HG02798 (cell line): ENCODE data around the gene CTSA.
A peak's percentile ranks its signal among the peaks of the same experiment; 100 is the strongest.

Experiments used
- ATAC-seq: cut with Tn5 transposase; IDR thresholded peaks from one replicate; pipeline ENCODE4 v1.9.1; 2021; ENCODE audit warnings: mild to moderate bottlenecking; ENCODE audit not compliant: unreplicated experiment, poor library complexity

Gene CTSA

DNA sequence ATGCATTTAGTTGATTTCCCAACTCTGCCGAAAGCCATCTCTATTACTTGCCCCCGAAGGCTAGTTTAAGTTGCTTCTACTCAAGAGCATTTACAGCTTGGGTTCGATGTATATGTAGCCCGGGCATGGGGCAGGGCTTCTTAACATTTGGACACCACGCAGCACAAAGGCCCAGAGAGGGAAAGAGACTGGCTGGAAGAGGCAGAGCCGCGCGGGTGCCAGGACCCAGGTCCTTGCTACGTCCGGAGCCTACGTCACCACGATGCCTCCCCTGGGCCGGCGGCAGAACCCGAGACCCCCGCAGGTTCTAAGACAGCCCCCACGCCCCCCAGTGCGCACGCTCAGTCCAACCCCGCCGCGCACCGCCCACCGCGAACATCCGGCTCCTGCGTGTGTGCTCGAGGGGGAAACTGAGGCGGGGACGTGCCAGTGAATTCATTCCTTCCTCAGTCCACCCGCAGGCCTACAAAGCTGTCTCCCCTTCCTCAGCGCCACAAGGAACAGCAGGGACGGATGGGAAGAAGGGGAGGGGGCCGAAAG, 43.0 kb downstream of the CTSA start:
- peak; percentile 13 for ATAC-seq

DNA sequence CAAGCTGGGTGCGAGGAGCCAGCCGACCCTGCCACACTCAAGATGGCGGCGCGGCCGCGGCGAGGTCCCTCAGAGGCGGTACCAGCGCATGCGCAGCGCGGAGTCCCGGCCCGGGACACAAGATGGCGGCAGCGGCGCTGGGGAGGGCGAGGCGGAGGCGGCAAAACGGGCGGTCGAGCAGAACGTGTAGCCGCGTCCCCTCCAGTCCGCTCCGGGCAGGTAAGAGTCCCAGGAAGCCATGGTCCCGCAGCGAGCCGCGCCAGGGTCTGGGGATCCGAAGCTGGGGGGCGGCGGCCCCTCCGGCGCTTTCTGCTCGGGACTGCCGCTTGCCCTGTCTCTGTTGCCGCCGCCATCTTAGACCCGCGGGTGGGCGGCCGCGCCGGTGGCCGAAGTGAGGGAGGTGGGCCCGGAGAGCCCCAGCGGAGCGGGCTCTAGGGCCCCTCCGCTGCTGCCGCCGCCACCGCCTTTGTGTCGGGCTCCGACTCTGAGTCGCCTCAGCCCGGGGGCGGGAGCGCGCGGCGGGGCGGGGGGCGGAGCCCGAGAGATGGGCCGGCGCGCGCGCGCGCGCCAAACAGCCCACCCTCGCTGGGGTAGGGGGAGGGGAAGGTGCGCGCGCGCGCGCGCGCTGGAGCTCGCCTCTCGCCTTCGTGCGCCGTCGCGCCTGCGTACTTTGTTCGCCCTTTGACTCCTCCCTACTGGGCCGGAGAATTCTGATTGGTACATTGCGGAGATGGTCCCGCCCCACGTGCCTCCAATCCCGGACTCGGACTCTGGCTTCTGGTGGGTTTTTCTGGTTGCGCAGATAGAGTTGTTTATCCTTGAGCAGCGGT, 43.7 kb downstream of the CTSA start, which contains the start of gene PCIF1:
TSS of gene PCIF1 (plus strand) at position 98 of the 830 bp plus-strand sequence. CDS start 4,317 bp downstream, outside the sequence.
- ATAC-seq, result peak; percentile 85

DNA sequence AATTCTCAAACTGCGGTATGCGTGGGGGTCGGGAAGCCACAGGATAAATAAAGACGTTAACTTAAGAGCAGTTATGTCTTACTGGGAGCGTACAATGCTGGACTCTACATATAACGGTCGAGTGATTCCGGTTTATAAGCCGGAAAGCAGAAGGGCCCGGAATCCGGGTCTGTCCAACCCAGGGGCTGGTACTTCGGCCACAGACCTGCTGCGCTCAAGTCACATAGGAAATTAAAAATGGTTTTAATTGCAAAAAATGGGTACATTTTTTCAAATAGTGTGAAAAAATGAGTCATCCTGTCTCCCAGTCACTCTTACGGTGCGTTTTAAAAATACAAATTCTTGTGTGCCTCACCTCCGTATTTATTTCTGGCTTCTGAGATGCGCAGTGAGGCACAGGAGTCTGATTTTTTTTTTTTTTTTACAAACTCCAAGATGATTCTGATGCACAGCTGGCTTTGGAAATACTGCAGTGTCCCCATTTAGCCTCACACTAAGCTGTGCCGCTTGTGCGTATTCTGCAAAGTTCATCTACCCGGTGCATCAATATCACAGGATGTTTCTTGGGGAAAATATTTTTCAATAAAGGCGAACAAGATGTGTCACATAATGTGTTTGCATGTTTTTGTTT, 44.4 kb downstream of the CTSA start:
- ATAC-seq, result peak; percentile 11

DNA sequence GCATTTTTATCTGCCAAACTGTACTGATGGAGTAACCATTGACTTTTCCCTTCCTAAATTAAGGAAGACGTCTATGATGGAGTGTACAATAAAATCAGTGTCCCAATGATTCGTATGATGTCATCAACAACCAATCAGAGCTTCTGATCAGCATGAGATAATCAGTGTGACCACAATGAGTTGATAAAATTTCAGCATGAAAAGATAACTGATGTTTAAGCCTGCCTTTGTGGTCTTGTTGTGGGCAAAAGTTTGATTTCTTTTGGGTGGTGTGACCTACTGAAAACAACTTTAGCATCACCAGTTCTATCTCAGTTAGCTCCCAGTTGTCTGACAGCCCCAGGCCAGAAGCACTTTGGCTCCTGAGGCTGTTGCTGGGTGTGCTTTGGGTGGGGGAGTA, 46.6 kb downstream of the CTSA start:
- no peak for ATAC-seq

DNA sequence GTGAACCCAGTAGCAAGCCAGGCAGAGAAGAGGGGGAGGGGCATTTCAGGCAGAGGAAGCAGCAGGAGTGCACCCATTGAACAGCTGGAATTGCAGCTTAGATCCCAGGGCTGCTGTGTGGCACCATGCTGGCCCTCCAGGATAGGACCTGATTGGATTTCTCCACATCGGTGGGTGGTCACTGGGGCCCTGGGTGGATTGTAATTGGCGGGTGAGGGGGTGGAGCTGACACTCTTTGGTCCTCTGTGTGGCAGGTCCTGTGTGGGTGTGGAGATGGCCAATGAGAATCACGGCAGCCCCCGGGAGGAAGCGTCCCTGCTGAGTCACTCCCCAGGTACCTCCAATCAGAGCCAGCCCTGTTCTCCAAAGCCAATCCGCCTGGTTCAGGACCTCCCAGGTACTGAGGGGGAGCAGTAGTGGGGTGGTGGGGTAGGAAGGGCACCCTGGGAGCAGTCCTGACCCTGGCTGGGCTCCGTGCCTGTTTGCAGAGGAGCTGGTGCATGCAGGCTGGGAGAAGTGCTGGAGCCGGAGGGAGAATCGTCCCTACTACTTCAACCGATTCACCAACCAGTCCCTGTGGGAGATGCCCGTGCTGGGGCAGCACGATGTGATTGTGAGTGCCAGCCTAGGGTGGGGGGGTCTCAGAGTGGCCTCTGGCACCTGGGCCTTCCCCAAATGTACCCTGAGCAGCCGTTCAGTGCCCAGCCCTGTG, 47.7 kb downstream of the CTSA start:
- ATAC-seq, result no peak

DNA sequence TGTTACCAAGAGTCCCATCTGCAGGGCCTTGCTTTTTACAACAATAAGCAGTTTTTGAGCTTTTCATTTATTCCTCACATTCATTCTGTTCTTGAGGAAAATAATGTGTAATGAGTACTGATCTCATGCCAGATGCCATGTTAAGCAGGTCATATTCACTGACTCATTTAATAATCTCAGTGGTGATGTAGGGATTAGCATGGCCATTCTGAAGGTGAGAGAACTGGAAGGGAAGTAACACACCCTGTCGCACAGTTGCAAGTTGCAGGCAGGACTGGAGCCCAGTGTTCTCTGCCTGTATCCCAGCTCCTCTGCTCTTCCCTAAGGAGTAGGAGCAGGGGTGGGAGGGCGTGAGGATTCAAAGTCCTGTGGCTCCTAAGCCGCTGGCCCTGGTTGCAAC, 48.9 kb downstream of the CTSA start:
- no peak for ATAC-seq

DNA sequence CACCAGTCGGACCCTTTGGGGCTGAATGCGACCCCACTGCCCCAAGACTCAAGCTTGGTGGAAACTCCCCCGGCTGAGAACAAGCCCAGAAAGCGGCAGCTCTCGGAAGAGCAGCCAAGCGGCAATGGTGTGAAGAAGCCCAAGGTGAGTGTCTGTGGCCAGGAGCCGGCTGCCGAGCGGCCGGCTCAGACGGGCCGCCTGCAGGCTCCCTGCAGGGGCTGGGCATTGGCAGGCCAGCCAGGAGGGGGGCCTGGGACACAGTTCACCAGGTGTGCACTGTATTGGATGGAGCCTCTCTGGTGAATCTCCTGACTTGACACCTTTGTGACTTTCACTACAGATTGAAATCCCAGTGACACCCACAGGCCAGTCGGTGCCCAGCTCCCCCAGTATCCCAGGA, 49.3 kb downstream of the CTSA start:
- no peak for ATAC-seq

DNA sequence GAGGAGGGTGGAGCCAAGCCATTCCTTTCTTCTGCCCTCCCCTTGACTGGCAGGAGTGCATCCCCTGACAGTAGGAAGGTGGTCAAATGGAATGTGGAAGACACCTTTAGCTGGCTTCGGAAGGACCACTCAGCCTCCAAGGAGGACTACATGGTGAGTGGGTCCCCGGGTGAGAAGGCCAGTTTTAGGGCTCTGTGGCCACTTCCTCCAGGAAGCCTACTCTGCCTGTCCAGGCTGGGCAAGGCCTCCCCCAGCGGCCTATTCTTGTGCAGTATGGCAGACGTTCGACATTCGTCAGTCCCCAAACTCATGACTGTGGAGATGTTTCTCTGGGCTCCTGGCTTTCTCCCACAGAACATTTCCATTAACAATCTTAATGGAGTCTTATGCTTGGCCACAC, 52.5 kb downstream of the CTSA start:
- ATAC-seq, result no peak

DNA sequence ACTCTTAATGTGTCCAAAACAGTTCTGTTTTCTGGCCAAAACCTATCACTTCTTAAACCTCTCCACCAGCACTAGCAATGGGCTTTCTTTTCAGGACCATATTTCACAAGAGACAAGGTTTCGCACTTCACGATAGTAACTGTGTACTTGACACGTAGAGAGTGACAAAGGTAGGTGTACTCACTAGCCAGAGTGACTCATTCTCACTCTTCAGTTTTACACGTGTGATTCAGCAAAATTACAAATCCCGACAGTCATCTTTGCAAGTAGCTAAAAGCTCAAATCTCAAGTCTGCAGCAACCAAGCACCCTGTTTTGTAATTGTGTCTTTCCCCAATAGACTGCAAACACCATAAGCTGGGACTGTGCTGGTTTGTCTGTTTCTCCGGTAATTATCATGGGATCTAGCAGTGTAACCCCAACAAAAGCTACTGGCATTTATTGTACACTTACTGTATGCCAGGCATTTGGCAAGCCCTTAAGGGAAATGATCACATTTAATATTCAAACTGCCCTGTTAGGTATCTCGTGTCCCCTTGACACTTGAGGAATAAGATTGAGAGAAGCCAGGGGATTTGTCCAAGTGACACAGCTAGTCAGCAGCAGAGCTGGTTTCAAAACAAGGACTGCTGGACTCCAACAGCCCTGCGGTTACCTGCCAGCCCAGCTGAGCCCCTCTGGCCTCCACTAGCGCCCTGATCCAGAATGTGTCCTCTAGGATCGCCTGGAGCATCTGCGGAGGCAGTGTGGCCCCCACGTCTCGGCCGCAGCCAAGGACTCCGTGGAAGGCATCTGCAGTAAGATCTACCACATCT, 53.2 kb downstream of the CTSA start:
- no peak for ATAC-seq

DNA sequence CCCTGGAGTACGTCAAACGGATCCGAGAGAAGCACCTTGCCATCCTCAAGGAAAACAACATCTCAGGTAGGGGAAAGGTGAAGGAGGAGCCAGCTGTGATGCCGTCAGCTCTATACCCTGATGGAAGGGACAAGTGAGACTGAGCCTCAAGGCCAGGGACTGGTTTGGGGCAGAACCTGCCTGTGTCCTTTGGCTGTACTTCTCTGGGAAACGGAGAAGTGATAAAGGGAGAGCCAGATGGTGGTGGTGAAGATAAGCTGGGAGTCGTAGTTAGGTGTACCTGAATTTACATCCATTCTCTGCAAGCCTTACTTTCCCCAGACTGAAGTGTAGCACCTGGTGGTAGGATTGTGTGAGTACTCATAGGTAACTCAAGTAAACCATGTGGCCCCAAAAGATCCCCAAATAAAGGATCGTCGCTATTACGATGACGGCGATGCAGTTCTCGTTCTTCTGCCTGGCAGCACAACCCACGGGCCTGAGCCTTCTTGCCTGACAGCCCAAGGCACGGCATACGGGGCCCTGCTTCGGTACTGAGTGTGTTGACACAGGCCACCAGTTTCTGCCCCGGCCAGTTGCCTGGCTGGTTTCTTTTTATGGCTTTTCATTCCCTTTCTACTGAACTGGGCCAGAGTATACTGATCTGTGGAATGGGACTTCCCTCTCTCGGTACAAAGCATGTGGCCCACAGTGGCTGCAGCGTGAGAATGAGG, 54.0 kb downstream of the CTSA start:
- no peak for ATAC-seq

DNA sequence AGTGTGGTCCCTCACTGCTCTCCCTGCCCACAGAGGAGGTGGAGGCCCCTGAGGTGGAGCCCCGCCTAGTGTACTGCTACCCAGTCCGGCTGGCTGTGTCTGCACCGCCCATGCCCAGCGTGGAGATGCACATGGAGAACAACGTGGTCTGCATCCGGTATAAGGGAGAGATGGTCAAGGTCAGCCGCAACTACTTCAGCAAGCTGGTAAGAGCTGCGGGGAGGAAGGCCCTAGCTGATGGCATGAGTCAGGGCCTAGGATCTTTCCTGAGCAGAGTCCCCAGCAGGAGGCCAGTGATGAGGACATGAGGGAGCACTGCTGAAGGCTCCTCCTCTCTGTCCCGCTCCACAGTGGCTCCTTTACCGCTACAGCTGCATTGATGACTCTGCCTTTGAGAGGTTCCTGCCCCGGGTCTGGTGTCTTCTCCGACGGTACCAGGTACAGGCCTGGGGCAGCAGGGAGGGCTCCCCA, 54.6 kb downstream of the CTSA start:
- ATAC-seq, result no peak

DNA sequence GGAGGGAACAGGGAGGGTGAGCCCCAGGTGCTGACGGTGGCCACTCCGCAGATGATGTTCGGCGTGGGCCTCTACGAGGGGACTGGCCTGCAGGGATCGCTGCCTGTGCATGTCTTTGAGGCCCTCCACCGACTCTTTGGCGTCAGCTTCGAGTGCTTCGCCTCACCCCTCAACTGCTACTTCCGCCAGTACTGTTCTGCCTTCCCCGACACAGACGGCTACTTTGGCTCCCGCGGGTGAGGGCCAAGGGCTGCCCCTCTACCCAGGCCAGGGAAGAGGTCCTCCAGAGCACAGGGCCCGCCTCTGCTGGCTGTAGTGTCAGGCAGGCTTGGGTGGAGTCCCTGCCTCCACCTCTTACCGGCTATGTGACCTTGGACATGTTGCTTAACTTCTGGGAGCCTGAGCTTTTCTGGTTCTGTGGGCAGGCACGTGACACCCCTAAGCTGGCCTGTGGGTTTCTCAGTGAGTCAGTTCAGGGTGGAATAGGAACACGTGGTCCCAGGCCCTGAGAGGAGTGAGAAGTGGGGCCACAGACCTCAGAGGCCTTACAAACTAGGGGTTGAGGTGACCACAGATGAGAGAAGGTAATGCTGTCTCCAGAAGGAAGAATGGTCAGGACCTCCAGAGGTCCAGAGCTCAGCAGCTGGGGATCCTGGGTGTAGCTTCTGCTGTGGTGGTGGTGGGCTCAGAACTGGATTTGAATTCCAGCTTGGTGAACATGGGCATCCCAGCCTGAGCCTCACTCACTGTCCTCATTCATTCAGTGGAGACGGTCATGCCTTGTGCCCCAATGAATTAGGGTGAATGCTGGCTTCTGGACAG, 55.2 kb downstream of the CTSA start:
- ATAC-seq, result peak; percentile 62

DNA sequence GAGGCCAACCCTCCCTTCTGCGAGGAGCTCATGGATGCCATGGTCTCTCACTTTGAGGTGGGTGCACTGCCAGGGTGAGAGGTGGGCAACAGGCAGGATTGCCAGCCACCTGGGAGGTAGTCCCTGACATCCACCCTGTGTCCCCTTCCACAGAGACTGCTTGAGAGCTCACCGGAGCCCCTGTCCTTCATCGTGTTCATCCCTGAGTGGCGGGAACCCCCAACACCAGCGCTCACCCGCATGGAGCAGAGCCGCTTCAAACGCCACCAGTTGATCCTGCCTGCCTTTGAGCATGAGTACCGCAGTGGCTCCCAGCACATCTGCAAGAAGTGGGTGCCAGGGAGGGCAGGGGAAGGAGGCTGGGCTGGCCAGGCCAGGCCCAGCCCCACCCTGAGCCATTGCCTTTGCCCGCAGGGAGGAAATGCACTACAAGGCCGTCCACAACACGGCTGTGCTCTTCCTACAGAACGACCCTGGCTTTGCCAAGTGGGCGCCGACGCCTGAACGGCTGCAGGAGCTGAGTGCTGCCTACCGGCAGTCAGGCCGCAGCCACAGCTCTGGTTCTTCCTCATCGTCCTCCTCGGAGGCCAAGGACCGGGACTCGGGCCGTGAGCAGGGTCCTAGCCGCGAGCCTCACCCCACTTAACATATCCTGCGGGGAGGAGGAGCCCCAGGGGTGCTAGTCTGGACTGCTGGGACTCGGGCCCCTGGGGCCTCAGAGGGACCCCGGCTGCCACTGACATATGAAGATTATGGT, 56.2 kb downstream of the CTSA start:
- ATAC-seq, result no peak

DNA sequence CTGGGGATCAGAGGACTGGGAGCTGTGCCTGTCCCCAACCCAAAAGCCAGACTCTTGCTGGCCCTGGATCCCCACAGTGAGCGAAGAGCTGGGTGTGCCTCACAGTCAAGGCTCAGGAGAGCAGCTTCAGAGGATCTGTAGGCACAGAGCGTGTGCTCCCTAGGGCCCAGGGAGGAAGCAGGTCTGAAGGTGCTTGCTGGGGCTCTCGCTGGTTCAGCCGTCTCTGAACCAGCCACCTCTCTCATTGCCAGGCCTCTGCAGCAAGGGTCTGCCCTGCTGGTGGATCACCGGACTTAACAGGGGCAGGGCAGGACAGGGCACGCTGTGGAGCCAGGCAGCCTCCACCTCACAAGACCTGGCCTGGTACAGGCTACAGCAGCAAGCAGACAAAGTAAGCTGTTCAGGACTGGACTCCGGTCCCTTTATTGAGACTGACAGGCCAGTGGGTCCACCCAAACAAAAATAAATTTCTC, 57.2 kb downstream of the CTSA start:
- ATAC-seq, result no peak
